ENCODE measurements around the gene STX8.

STX8 gene

GRCh38 chr17:9273428-9274391 is 301.9 kb downstream of the STX8 start:
- no peak for TF ChIP-seq CTCF (IDR thresholded peaks at IDR 0.05)

DNA sequence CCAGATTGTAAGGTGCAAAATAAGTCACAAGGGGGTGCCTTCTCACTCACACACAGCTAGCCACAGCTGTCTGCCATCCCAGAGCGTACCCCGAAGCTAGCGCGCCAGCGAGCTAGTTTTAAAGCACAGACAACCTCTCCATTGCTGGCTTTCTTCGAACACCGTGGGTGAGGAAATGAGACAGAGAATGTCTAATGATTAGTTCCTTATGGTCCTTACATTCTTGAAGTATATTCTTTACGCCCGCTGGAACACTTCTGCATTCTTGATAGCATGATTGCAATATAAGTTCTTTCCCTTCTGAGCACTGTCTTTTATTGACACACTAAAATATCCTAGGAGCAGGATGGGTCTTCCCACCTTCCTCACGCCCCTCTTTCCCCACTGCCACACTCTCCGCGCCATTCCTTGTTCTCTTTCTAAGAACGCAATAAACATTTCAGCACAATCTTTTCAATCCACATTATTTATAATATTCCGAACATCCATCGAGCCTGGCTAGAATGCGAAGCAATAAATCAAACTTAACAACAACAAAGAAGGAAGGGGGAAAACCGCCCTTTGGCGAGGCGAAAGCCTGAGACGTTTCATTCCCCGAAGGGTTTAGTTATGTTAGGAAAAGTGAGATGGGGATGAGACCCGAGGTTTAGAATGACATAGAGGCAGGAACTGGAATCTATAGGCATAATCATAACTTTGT is 303.0 kb downstream of the STX8 start:
- TF ChIP-seq CTCF (IDR thresholded peaks at IDR 0.05) = no peak

DNA sequence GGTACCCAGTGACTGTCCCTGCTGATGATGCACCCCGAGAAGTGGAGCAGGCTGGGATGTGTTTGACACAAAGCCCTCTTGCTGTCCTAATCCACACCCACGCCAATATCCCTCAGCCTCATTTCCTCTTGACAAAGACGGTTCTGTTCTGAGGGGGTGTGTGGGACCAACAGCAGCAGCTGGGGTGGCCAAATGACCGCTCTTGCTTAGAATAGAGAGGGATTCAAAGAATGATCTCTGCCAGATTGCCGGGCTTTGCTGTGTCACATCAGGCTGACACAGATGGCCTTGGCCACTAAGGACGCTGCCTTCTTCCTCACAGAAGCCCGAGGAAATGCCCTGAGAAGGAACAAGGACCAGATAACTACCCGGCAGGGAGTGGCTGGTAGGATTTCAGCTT is 303.6 kb downstream of the STX8 start:
- TF ChIP-seq CTCF (IDR thresholded peaks at IDR 0.05) = no peak

DNA sequence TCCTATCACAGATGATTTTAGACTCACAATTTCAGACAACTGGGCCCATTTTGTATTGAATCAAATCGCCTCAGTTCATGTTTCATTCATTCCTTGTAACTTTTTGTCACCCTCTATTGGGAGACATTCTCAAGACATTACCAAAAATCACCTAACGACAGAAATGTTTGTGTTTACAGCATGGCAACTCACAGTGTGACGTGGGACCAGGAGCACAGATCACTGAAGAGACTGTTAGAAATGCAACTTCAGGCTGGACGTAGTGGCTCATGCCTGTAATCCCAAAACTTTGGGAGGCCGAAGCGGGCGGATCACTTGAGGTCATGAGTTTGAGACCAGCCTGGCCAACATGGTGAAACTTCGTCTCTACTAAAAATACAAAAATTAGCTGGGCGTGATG is 304.7 kb downstream of the STX8 start:
- TF ChIP-seq CTCF (IDR thresholded peaks at IDR 0.05) = no peak

DNA sequence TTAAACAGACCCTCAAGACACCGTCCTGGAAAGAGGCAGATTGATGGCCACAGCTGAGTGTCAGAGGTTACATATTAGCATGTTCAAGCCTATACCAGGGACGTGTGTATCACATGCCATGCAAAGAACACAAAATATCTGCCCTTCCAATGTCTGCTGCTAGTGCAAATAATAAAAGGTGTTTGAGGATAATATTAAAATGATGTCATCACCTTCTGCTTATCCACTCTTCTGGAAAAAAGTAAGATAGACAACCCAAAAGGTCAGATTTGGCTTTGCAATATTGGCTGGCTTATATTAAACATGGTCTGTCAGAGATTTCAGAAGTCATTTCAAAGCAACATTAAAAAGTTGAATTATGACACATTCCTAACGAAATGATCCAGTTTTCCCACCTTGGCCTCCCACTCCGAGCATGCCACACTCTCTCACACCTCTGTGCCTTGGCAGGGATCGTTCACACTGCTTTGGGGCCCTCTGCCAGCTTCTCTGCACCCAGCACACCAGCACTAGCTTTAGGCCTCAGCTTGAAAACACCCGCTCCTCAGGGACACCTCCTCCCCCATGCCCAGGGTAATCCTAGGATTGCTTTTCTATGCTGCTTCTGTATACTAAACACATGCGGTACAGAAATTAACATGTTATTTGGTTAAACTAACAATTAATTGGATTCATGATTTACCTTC is 306.1 kb downstream of the STX8 start:
- no peak for TF ChIP-seq CTCF (IDR thresholded peaks at IDR 0.05)

DNA sequence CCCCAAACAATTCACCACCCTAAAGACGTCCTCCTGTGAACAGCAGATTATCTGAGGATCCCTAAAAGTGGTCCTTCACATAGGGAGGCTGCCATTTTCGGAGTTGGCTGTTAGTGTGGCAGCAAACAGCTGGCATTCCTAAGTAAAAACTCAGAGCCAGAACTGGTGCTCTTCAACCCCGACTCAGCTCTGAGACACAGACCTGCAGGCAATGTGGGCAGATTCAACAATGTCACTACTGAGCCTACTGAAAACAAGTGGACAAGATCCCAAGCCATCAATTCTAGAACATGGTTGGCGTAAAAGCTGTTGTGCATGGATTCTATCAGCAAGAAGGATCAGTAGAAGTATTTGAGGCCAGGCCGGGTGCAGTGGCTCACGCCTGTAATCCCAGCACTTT is 307.1 kb downstream of the STX8 start:
- TF ChIP-seq CTCF (IDR thresholded peaks at IDR 0.05) = no peak

DNA sequence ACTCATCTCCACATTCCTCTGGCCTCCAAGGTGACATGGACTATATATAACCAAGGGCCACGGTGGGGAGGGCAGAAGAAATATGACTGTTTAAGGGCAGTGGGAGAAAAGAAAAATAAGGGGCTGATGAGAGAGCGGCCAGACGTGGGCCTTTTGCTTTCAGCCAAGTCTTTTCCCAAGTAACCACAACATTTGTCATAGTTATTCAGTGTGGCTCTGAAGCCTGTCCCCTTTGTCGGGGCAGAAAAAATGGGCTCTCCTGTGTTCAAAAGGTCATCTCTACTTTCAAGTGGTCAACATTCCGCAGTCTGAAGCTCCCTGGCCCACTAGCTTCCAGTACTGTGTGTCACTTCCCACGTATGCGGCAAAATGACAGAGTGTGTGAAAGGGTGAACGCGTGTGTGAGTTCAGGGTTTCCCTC is 308.9 kb downstream of the STX8 start:
- no peak for TF ChIP-seq CTCF (IDR thresholded peaks at IDR 0.05)
